A549 (cell line): Measurements from ENCODE around the gene IFT74. TPM values are rescaled to one million over a fixed set of nuclear protein-coding genes. Genes with fewer than 3 reads are reported as not detected.

Experiments used
- ATAC-seq, 2 experiments: fragments of 200-7000 bp in 1 of 2; fragments of >200 bp in 1 of 2; cut with Nextera tagmentation in 1 of 2; cut with Tn5 transposase in 1 of 2; 3 replicates each; pipeline versions ENCODE4 v1.8.0 to v1.9.1; 2018 to 2020; ENCODE audit warnings: mild to moderate bottlenecking in 1 of 2, moderate library complexity in 1 of 2
- CTCF ChIA-PET: fragments of 300-600 bp; sonication (Branson Sonifier 250); formaldehyde crosslinking; extraction: SDS; loops from one replicate; lab custom pipeline; 2021; ENCODE audit warnings: antibody characterized with exemption, inconsistent platforms; lab: Yijun Ruan, JAX
- POLR2A ChIA-PET: fragments of 350-600 bp; formaldehyde crosslinking; extraction: SDS; loops from one replicate; lab custom pipeline; 2021; ENCODE audit warnings: antibody characterized with exemption, inconsistent platforms; lab: Yijun Ruan, JAX
- DNase-seq, 2 experiments: peaks; one replicate each; pipeline versions ENCODE4 v3.0.0 to v3.0.0-alpha.2; 2011 to 2016; ENCODE audit warnings: low read depth in 1 of 2, low spot score in 1 of 2
- FAIRE-seq: peaks from 2 replicates; lab custom pipeline; 2011; peaks lifted over from hg19 to GRCh38; lab: Jason Lieb, UNC
- H3K27ac ChIP-seq, 2 experiments: fragments of >200 bp; sonication (Bioruptor Twin); formaldehyde crosslinking; 3 replicates each; pipeline ENCODE4 v1.5.1; 2016 to 2017
- H3K4me1 ChIP-seq: fragments of >200 bp; sonication (Bioruptor Twin); formaldehyde crosslinking; 3 replicates; pipeline ENCODE4 v1.6.1; 2016
- H3K4me2 ChIP-seq: fragments of >200 bp; sonication (Bioruptor Twin); formaldehyde crosslinking; 3 replicates; pipeline ENCODE4 v1.6.1; 2016
- H3K4me3 ChIP-seq: fragments of >200 bp; sonication (Bioruptor Twin); formaldehyde crosslinking; 3 replicates; pipeline ENCODE4 v1.5.1; 2016
- H3K9me3 ChIP-seq: fragments of >200 bp; sonication (Bioruptor Twin); formaldehyde crosslinking; 3 replicates; pipeline ENCODE4 v1.6.1; 2016
- BHLHE40 ChIP-seq: IDR thresholded peaks from 2 replicates; pipeline ENCODE4 v1.6.1; 2012; ENCODE audit warnings: low read depth, low read length, inconsistent platforms
- CHD4 ChIP-seq: fragments of 200-600 bp; sonication (generic); IDR thresholded peaks from 2 replicates; pipeline ENCODE4 v1.6.1; 2016; ENCODE audit warnings: antibody characterized with exemption, mild to moderate bottlenecking, borderline replicate concordance
- EHF ChIP-seq: fragments of 250-450 bp; sonication (Bioruptor Pico); IDR thresholded peaks from 2 replicates; pipeline ENCODE4 v1.5.0; 2020; ENCODE audit warnings: mild to moderate bottlenecking
- EP300 ChIP-seq, 2 experiments: fragments of >200 bp; sonication (Bioruptor Twin); formaldehyde crosslinking; IDR thresholded peaks; 2 replicates in 1 of 2; 3 replicates in 1 of 2; pipeline ENCODE4 v1.6.1; 2016 to 2017
- FOSB ChIP-seq: fragments of 250-450 bp; sonication (Bioruptor Pico); IDR thresholded peaks from 2 replicates; pipeline ENCODE4 v1.5.0; 2020; ENCODE audit warnings: mild to moderate bottlenecking, moderate library complexity
- FOSL2 ChIP-seq, 2 experiments: fragments of 450-650 bp in 1 of 2; fragments of >200 bp in 1 of 2; sonication (Bioruptor Twin) in 1 of 2; formaldehyde crosslinking; IDR thresholded peaks; 2 replicates each; pipeline versions ENCODE4 v1.5.0 to v1.6.1; 2016 to 2020; ENCODE audit warnings: mild to moderate bottlenecking in 1 of 2, moderate library complexity in 1 of 2
- KDM5A ChIP-seq: fragments of 200-600 bp; sonication (generic); IDR thresholded peaks from 2 replicates; pipeline ENCODE4 v1.6.1; 2016; ENCODE audit warnings: antibody characterized with exemption, mild to moderate bottlenecking
- MAFK ChIP-seq: fragments of 450-650 bp; IDR thresholded peaks from 2 replicates; pipeline ENCODE4 v1.6.1; 2014; ENCODE audit not compliant: partially characterized antibody
- MAZ ChIP-seq: fragments of 150-350 bp; IDR thresholded peaks from 2 replicates; pipeline ENCODE4 v1.6.1; 2014; ENCODE audit warnings: antibody characterized with exemption, low read depth, low read length, borderline replicate concordance
- MYC ChIP-seq: IDR thresholded peaks from 2 replicates; pipeline ENCODE4 v1.6.1; 2012; ENCODE audit warnings: mild to moderate bottlenecking, inconsistent platforms, low read length, improper control_type of control experiment, borderline replicate concordance
- NPAS2 ChIP-seq: fragments of 250-450 bp; sonication (Bioruptor Pico); IDR thresholded peaks from 2 replicates; pipeline ENCODE4 v1.8.0; 2022; ENCODE audit warnings: mild to moderate bottlenecking, moderate library complexity, borderline replicate concordance
- RAD21 ChIP-seq, 2 experiments: fragments of >200 bp in 1 of 2; sonication (Bioruptor Twin) in 1 of 2; formaldehyde crosslinking in 1 of 2; IDR thresholded peaks in 1 of 2; conservative IDR thresholded peaks in 1 of 2; 2 replicates in 1 of 2; 3 replicates in 1 of 2; pipeline ENCODE4 v1.6.1; 2012 to 2018; ENCODE audit warnings: inconsistent platforms in 1 of 2
- RARB ChIP-seq: fragments of 250-450 bp; sonication (Bioruptor Pico); IDR thresholded peaks from 2 replicates; pipeline ENCODE4 v1.8.0; 2021; ENCODE audit warnings: mild to moderate bottlenecking, moderate library complexity
- RCOR1 ChIP-seq: fragments of 150-350 bp; IDR thresholded peaks from 2 replicates; pipeline ENCODE4 v1.6.1; 2014; ENCODE audit warnings: antibody characterized with exemption, low read length, low read depth
- RNF2 ChIP-seq: fragments of 200-600 bp; sonication (generic); IDR thresholded peaks from 2 replicates; pipeline ENCODE4 v1.6.1; 2016; ENCODE audit warnings: low read depth, mild to moderate bottlenecking, antibody characterized with exemption, moderate library complexity, borderline replicate concordance
- ZC3H11A ChIP-seq: fragments of 450-650 bp; IDR thresholded peaks from 2 replicates; pipeline ENCODE4 v1.6.1; 2014; ENCODE audit warnings: antibody characterized with exemption, mild to moderate bottlenecking
- ZNF302 ChIP-seq: fragments of 250-450 bp; sonication (Bioruptor Pico); IDR thresholded peaks from 2 replicates; pipeline ENCODE4 v1.9.0; 2021; ENCODE audit warnings: inconsistent platforms, mild to moderate bottlenecking, moderate library complexity
- WGBS: methylation state at CpG from one replicate; pipeline ENCODE4 v1.1.6; 2017; ENCODE audit errors: missing lambda C conversion rate; 5-methylcytosine and 5-hydroxymethylcytosine counted together
- polyA plus RNA-seq, 4 experiments: library from polyadenylated mRNA; depleted of rRNA in 3 of 4; stranded (reverse); fragments of >200 nt; fragmentation: RNase III in 1 of 4; extraction: RNeasy Plus Mini Kit Qiagen cat#74134 plus additional on column Dnase treatment in 1 of 4; gene quantifications; 2 replicates in 3 of 4; 3 replicates in 1 of 4; pipeline ENCODE4 v1.2.3, GENCODE V29; 2011 to 2017
- TF ChIP-seq, protein P1 (sequence below): IDR thresholded peaks from 2 replicates; pipeline ENCODE4 v1.6.1; 2012; ENCODE audit warnings: low read depth, borderline replicate concordance
- TF ChIP-seq, protein P2 (sequence below): fragments of 450-650 bp; IDR thresholded peaks from 2 replicates; pipeline ENCODE4 v1.6.1; 2014; ENCODE audit warnings: antibody characterized with exemption
- TF ChIP-seq, protein P3 (sequence below): fragments of 250-450 bp; sonication (Bioruptor Pico); IDR thresholded peaks from 2 replicates; pipeline ENCODE4 v1.5.0; 2020; ENCODE audit warnings: low read depth, mild to moderate bottlenecking, moderate library complexity
- TF ChIP-seq, protein P4 (sequence below): fragments of 150-350 bp; IDR thresholded peaks from 2 replicates; pipeline ENCODE4 v1.6.1; 2014; ENCODE audit warnings: low read depth, mild to moderate bottlenecking, low read length
- TF ChIP-seq, protein P5 (sequence below): IDR thresholded peaks from 2 replicates; pipeline ENCODE4 v1.6.1; 2012

The IFT74 gene
- polyA plus RNA-seq, 2 of the 4 experiments (the other 2 are of a cell fraction) = 16.1 to 26.3 TPM

DNA sequence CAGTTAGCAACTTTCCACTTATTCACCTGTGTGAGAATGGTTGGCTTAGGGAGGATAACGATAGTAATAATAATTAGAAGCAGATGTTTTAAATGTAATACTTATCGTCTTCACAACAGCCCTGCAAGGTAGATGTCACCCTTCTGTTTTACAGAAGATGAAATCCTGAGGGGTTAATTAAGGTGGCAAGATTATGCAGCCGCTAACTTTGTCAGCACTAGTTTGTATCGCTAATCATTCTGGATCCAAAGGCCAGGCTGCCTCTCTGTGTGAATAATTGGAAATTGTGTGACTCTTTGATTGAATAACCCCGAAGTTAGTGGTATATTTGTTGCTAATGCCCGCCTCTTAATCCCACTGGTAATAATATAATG, 635 bp downstream of the IFT74 start:
- H3K4me1 ChIP-seq = peaks cover 14% of the 10 kb centered on the region; the same call in 2 of the 3 replicates
- no peak for TF ChIP-seq MAZ
- TF ChIP-seq, protein P1, sequence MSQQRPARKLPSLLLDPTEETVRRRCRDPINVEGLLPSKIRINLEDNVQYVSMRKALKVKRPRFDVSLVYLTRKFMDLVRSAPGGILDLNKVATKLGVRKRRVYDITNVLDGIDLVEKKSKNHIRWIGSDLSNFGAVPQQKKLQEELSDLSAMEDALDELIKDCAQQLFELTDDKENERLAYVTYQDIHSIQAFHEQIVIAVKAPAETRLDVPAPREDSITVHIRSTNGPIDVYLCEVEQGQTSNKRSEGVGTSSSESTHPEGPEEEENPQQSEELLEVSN = no peak
- no peak for TF ChIP-seq BHLHE40
- H3K27ac ChIP-seq = peak overlapping the region; percentile 90 to 93
- ATAC-seq = no peak; a peak in 1 of 6 replicates
- peak overlapping the region; percentile 97 for H3K4me2 ChIP-seq
- WGBS = 60% methylated on average over 6 of the region's 6 CpGs
- POLR2A ChIA-PET = interaction anchor here (0.5 to 2.2 kb wide), 5 partner anchors 10 to 525 kb away, joined by 3 to 31 read pairs (median 6); partner anchors contain the start of gene PLAA
- FAIRE-seq = no peak
- no peak for DNase-seq
- no peaks in the 10 kb centered on the region for H3K9me3 ChIP-seq
- H3K4me3 ChIP-seq = peak overlapping the region; percentile 74
- CTCF ChIA-PET = interaction anchor here (3.6 kb wide), 1 partner anchor 19 kb away, joined by 23 read pairs; no protein-coding TSS in a partner anchor

DNA sequence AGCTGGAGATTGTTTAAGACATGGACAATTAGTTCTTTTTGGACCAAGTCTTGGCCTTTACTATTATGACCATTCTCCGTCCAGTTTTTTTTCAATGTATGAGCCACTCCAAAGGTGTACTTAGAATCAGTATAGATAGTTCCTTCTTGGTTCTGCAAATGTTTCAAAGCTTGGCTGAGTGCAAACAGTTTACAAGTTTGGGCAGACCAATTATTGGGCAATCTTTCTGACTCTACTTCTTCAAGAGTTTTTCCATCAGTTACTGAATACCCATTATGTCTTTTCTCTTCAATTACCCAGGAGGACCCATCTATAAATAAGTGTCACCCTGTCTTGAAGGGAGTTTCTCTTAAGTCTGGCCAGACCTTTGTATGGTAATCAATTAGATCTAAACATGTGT, 15.5 kb downstream of the IFT74 start:
- WGBS = 93% methylated on average over 1 of the region's 1 CpG
- peaks cover 9% of the 10 kb centered on the region; the same call in 2 of the 3 replicates for H3K4me1 ChIP-seq
- no peaks in the 10 kb centered on the region for H3K9me3 ChIP-seq
- ChIA-PET CTCF (no interaction called here), POLR2A (interaction anchor here (1.1 kb wide), 1 partner anchor 16 kb away, joined by 3 read pairs; the partner anchor contains the start of gene IFT74)
- no peak for DNase-seq
- H3K4me2 ChIP-seq = no peak overlapping the region
- no peak overlapping the region for H3K4me3 ChIP-seq
- TF ChIP-seq, protein P2, sequence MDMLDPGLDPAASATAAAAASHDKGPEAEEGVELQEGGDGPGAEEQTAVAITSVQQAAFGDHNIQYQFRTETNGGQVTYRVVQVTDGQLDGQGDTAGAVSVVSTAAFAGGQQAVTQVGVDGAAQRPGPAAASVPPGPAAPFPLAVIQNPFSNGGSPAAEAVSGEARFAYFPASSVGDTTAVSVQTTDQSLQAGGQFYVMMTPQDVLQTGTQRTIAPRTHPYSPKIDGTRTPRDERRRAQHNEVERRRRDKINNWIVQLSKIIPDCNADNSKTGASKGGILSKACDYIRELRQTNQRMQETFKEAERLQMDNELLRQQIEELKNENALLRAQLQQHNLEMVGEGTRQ = no peak
- TF ChIP-seq MAFK = no peak
- ATAC-seq = no peak
- no peak for FAIRE-seq
- H3K27ac ChIP-seq = no peak overlapping the region

DNA sequence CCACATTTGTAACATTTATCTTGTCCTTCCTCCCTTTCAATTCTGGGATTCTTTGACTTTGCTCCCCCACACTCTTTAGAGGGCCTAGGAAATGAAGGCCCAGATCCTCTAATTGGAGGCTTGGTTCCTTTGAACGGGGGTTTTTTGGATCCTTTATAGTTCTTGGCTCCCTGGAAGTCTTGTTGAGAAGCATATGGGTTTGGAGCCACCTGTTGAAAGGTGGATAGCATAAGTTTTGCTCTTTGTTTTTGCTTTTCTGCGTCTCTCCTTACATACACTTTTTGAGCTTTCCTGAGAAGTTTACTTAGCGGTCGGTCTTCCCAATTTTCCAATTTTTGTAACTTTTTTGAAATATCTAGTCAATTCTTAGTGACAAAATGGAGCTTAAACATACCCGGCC, 17.8 kb downstream of the IFT74 start:
- no peak overlapping the region for H3K27ac ChIP-seq
- FAIRE-seq (no peak), DNase-seq (no peak), ATAC-seq (no peak)
- no peaks in the 10 kb centered on the region for H3K9me3 ChIP-seq
- H3K4me3 ChIP-seq = no peak overlapping the region
- CTCF ChIA-PET = interaction anchor here (0.6 to 3.8 kb wide), 7 partner anchors 11 to 301 kb away, joined by 3 to 24 read pairs (median 5); partner anchors contain the start of gene CAAP1
- H3K4me1 ChIP-seq = peaks cover 10% of the 10 kb centered on the region; the same call in 2 of the 3 replicates
- WGBS = 86% methylated on average over 5 of the region's 5 CpGs
- TF ChIP-seq MAZ (no peak), NPAS2 (CRISPR knock-in tag) (no peak), RNF2 (no peak), KDM5A (no peak), CHD4 (no peak), RCOR1 (no peak), RARB (CRISPR knock-in tag) (no peak), EHF (no peak), FOSL2 (IDR thresholded peaks at IDR 0.05) (no peak), FOSL2 (CRISPR knock-in tag; IDR thresholded peaks at IDR 0.05) (no peak), MYC (no peak), MAFK (no peak), ZNF302 (CRISPR knock-in tag) (no peak), EP300 (IDR thresholded peaks at IDR 0.05) (no peak), FOSB (CRISPR knock-in tag) (no peak), ZC3H11A (no peak), RAD21 (conservative IDR thresholded peaks at IDR 0.05 in 1 of 2, IDR thresholded peaks at IDR 0.05 in 1 of 2) (no peak)
- TF ChIP-seq, protein P3, sequence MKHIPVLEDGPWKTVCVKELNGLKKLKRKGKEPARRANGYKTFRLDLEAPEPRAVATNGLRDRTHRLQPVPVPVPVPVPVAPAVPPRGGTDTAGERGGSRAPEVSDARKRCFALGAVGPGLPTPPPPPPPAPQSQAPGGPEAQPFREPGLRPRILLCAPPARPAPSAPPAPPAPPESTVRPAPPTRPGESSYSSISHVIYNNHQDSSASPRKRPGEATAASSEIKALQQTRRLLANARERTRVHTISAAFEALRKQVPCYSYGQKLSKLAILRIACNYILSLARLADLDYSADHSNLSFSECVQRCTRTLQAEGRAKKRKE (CRISPR knock-in tag) = no peak
- TF ChIP-seq, protein P4, sequence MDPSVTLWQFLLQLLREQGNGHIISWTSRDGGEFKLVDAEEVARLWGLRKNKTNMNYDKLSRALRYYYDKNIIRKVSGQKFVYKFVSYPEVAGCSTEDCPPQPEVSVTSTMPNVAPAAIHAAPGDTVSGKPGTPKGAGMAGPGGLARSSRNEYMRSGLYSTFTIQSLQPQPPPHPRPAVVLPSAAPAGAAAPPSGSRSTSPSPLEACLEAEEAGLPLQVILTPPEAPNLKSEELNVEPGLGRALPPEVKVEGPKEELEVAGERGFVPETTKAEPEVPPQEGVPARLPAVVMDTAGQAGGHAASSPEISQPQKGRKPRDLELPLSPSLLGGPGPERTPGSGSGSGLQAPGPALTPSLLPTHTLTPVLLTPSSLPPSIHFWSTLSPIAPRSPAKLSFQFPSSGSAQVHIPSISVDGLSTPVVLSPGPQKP = no peak
- TF ChIP-seq, protein P5, sequence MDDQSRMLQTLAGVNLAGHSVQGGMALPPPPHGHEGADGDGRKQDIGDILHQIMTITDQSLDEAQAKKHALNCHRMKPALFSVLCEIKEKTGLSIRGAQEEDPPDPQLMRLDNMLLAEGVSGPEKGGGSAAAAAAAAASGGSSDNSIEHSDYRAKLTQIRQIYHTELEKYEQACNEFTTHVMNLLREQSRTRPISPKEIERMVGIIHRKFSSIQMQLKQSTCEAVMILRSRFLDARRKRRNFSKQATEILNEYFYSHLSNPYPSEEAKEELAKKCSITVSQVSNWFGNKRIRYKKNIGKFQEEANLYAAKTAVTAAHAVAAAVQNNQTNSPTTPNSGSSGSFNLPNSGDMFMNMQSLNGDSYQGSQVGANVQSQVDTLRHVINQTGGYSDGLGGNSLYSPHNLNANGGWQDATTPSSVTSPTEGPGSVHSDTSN = no peak
- TF ChIP-seq, protein P2 = no peak
- H3K4me2 ChIP-seq = no peak overlapping the region
- POLR2A ChIA-PET = no interaction called here
